Heart left ventricle (tissue), 16 donors: ENCODE data around the gene PTH2R. TPM values are rescaled to one million over a fixed set of nuclear protein-coding genes. Genes with fewer than 3 reads are reported as not detected.

ENCODE experiments used
- ATAC-seq, 4 donors: fragments of 200-7000 bp; cut with Tn5 transposase; one replicate each; pipeline ENCODE4 v1.9.1; 2020 to 2022; ENCODE audit warnings: moderate library complexity in 4 of 4, mild to moderate bottlenecking in 3 of 4, moderate number of reproducible peaks in 1 of 4
- DNase-seq, 5 donors: peaks; one replicate each; pipeline ENCODE4 v3.0.0-alpha.2; 2020
- H3K27ac ChIP-seq, 12 donors: fragments of 200-600 bp; sonication (generic) in 4 of 12; one replicate each; pipeline versions ENCODE4 v1.5.0 to v1.8.0; 2016 to 2022; ENCODE audit warnings: mild to moderate bottlenecking in 2 of 12
- H3K27me3 ChIP-seq, 9 donors: fragments of 200-600 bp; sonication (generic) in 2 of 9; one replicate each; pipeline versions ENCODE4 v1.5.1 to v1.8.0; 2016 to 2022; ENCODE audit warnings: mild to moderate bottlenecking in 3 of 9
- H3K36me3 ChIP-seq, 9 donors: fragments of 200-600 bp; sonication (generic) in 2 of 9; one replicate each; pipeline versions ENCODE4 v1.5.0 to v1.8.0; 2018 to 2022; ENCODE audit warnings: mild to moderate bottlenecking in 2 of 9
- H3K4me1 ChIP-seq, 12 donors: fragments of 200-600 bp; sonication (generic) in 4 of 12; one replicate each; pipeline versions ENCODE4 v1.5.0 to v1.8.0; 2016 to 2022; ENCODE audit warnings: mild to moderate bottlenecking in 3 of 12
- H3K4me3 ChIP-seq, 12 donors: fragments of 200-600 bp; sonication (generic) in 4 of 12; one replicate each; pipeline versions ENCODE4 v1.5.0 to v1.8.0; 2017 to 2022; ENCODE audit warnings: mild to moderate bottlenecking in 9 of 12, moderate library complexity in 4 of 12
- H3K9me3 ChIP-seq, 12 donors: fragments of 200-600 bp; sonication (generic) in 4 of 12; one replicate each; pipeline versions ENCODE4 v1.5.0 to v1.8.0; 2016 to 2022; ENCODE audit warnings: mild to moderate bottlenecking in 1 of 12
- CTCF ChIP-seq, 12 donors: fragments of 200-600 bp; sonication (generic) in 4 of 12; IDR thresholded peaks; one replicate each; pipeline versions ENCODE4 v1.5.0 to v1.8.0; 2018 to 2022; ENCODE audit warnings: antibody characterized with exemption in 12 of 12, mild to moderate bottlenecking in 5 of 12
- POLR2A ChIP-seq, 2 donors: fragments of 450-650 bp; IDR thresholded peaks; one replicate each; pipeline ENCODE4 v1.6.1; 2017; ENCODE audit warnings: antibody characterized with exemption in 2 of 2, mild to moderate bottlenecking in 2 of 2, moderate library complexity in 2 of 2
- WGBS, 4 donors: extraction: QIAGEN DNeasy Blood & Tissue Kit in 2 of 4; methylation state at CpG; one replicate each; pipeline versions ENCODE4 v1.1.5 to v1.1.7; 2013 to 2018; 5-methylcytosine and 5-hydroxymethylcytosine counted together
- intact Hi-C, 10 donors: fragments of 100-400 bp; cut with DNase I; formaldehyde crosslinking; loops; one replicate each; pipeline versions ENCODE4 v1.11.1 to v1.14.2; 2022
- polyA plus RNA-seq, 2 donors: library from polyadenylated mRNA; stranded (reverse); fragments of 200-250 nt; gene quantifications; one replicate each; pipeline ENCODE4 v1.2.3, GENCODE V29; 2013
- total RNA-seq, 9 donors: library from RNA; depleted of rRNA in 2 of 9; stranded (reverse); fragments of >200 nt in 2 of 9; fragmentation: NEBNext Ultra II Directional in 3 of 9; extraction: Animal tissue kit (Norgen Biotek cat#: 25700) in 3 of 9; gene quantifications; one replicate each; pipeline versions ENCODE4 v1.1.0 to v1.2.4, GENCODE V29; 2016 to 2023
- donor health status: ischemic (EF 13 %, LVEDD 7.1; RV severe dilation, severe dysfunction).
- donor health status: healthy with polysubstance abuse.
- donor health status: DM: no; HTN: yes; CAD: no.
- donor health status: DM: no; HTN: no; CAD: no.
- donor health status: ischemic (EF 25% LVEDD 6.9; RV normal size, moderate dysfunction).
- donor health status: ischemic (EF 25% LVEDD 5.7; RV mildly dilated, moderate dysfunction).
- donor health status: healthy.
- donor health status: DM: yes; HTN: yes; CAD: no.
- donor health status: ischemic (EF 35%, LVEDD 5.7; RV mildly dilated, moderate dysfunction).
- donor health status: nonischemic (EF 11% LVEDD 7.7; RV severe dilation, severe dysfunction).
- donor health status: DM: yes; HTN: yes; CAD: no.
- donor health status: PGD.
- donor health status: ischemic (EF 29% LVEDD 5.4; RV normal size, mild dysfunction).
- donor health status: nonischemic (EF 23%, LVEDD 6.1; RV moderate dilation, normal function).

PTH2R gene
- total and polyA plus RNA-seq, 11 donors: 0.11 to 0.34 TPM; not detected in 9

- ATAC-seq: no peak
- H3K4me3 ChIP-seq: no peak overlapping the region
- DNase-seq: no peak
- intact Hi-C loops: no loop called here
- H3K9me3 ChIP-seq: no peaks in the 10 kb centered on the region
- no peak for TF ChIP-seq POLR2A (IDR thresholded peaks at IDR 0.05)
- TF ChIP-seq CTCF (IDR thresholded peaks at IDR 0.05): no peak
- no peak overlapping the region for H3K27ac ChIP-seq
- no peaks in the 10 kb centered on the region for H3K4me1 ChIP-seq
- no peaks in the 10 kb centered on the region for H3K27me3 ChIP-seq
- H3K36me3 ChIP-seq: no peaks in the 10 kb centered on the region
- 60 to 88% (median 81%) methylated on average over 1 of the region's 1 CpG for WGBS, 4 donors
Measured at GRCh38 chr2:208542465-208543041, 136.0 kb downstream of the PTH2R start.

Other genes starting within 250 kb of the PTH2R start
- not detected for gene CRYGA, start 243.2 kb upstream of the PTH2R start, total RNA-seq
- not detected for gene CRYGA, start 243.2 kb upstream of the PTH2R start, polyA plus RNA-seq
- gene C2orf80, start 216.8 kb upstream of the PTH2R start, total RNA-seq: not detected
- not detected for gene C2orf80, start 216.8 kb upstream of the PTH2R start, polyA plus RNA-seq
- 100 to 1,000 TPM in 1 of 9 donors, 10 to 100 TPM in 8; 21.5 to 115 (median 34.6) TPM for gene IDH1, start 151.7 kb upstream of the PTH2R start, total RNA-seq
- 10 to 100 TPM; 16.0 to 20.5 TPM for gene IDH1, start 151.7 kb upstream of the PTH2R start, polyA plus RNA-seq
- gene PIKFYVE, start 140.5 kb upstream of the PTH2R start, total RNA-seq: 10 to 100 TPM; 12.5 to 31.4 (median 20.3) TPM
- 1 to 10 TPM; 4.2 to 6.7 TPM for gene PIKFYVE, start 140.5 kb upstream of the PTH2R start, polyA plus RNA-seq